Fibroblast of skin of scalp (primary cell): ENCODE results near the gene HSH2D.
"Not testable (repeated sequence)": the region's sequence is repeated elsewhere in the genome, so short reads cannot be mapped to it uniquely, and the experiment has no call there.

ENCODE experiments used
- DNase-seq: peaks from one replicate; pipeline ENCODE4 v3.0.0-alpha.2; 2013

The HSH2D gene

GRCh38 chr19:16119075-16119857 is 24.2 kb upstream of the HSH2D start:
- DNase-seq, result not testable (repeated sequence)

DNA sequence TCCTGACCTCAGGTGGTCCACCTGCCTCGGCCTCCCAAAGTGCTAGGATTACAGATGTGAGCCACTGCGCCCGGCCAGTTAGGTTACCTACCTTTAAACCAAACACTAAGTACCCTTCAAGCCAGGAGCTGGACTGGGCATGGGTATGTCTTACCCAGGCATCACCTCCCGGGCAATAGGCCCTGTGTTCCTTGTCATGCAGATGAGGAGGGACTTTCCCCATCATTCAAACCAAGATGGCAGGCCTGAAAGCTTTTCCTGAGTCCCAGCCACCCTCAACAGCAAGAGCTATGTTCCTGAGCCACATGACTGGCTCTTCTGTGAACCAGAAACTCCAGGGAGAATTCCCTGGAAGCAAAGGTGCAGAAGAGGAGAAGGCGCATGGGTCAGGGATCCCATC is 22.3 kb upstream of the HSH2D start:
- no peak for DNase-seq

- no peak for DNase-seq
Observed at GRCh38 chr19:16121967-16122366, 21.5 kb upstream of the HSH2D start.

GRCh38 chr19:16124953-16125352 is 18.5 kb upstream of the HSH2D start:
- no peak for DNase-seq

- DNase-seq, result no peak
Observed at GRCh38 chr19:16125737-16126495, 17.6 kb upstream of the HSH2D start.

DNA sequence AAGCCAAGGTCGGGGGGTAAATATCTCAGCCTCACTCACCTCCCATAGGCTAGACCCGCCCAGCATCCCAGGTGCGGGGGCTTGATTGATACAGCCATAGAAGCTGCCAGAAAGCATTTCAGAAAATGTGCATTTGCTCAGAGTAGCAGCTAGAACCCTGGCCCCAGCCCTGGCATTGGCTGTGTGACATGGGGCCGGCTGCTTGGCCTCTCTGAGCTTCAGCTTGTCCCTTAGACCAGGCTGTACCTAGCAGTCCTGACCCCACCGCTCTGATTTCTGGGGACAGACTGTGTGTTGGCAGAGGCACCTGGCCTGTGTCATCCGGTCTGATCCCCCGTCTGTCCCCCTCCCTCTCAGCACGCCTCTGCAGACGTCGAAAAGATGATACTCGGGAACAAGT is 16.4 kb upstream of the HSH2D start:
- DNase-seq, result no peak

- DNase-seq, result no peak
Observed at GRCh38 chr19:16127776-16128371, 15.6 kb upstream of the HSH2D start.

DNA sequence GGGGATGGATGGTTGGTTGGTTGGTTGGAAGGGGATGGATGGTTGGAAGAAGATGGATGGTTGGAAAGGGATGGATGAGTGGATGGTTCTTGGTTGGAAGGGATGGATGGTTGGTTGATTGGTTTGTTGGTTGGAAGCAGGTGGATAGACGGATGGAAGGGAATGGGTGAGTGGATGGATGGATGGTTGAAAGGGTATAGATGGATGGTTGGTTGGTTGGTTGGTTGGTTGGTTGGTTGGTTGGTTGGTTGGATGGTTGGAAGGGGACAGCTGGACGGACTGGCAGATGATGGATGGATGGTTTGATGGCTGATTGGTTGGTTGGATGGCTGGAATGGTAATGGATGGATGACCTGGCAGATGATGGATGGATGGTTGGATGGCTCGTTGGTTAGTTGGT is 11.8 kb upstream of the HSH2D start:
- DNase-seq, result no peak

DNA sequence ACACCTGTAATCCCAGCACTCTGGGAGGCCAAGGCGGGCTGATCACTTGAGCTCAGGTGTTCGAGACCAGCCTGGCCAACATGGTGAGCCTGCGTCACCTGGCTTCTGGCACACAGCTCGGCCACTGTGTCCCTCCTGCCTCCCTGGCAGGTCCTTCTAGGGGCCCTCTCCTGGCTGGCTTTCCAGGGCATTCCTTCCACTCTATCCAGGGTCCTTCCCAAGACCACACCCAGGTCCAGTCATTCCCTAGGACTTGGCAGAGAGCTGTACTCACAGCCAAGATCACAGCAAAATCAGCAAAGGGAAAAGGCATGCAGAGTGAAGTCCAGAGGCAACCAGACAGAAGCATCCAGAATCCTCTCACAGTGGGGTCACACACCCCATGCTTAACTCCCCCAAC is 9.7 kb upstream of the HSH2D start:
- no peak for DNase-seq

DNA sequence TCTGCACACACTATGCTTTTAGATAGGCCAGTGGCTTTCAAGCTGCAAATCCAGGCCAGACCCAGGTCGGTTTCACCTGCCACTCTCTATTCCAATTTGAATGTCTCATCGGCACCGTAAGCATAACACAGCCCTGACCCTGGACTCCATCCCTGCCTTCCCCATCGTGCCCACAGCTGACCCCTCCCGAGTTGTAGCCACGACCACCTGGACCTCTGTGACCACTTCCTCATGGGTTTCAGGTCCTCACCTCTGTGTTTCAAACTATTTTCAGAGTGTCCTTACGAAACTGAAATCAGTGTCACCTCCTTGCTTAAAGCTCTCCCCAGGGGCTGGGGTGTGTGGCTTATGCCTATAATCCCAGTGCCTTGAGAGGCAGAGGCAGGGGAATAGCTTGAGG is 9.0 kb upstream of the HSH2D start:
- DNase-seq, result no peak

- DNase-seq, result no peak
Observed at GRCh38 chr19:16135430-16136127, 7.9 kb upstream of the HSH2D start.

DNA sequence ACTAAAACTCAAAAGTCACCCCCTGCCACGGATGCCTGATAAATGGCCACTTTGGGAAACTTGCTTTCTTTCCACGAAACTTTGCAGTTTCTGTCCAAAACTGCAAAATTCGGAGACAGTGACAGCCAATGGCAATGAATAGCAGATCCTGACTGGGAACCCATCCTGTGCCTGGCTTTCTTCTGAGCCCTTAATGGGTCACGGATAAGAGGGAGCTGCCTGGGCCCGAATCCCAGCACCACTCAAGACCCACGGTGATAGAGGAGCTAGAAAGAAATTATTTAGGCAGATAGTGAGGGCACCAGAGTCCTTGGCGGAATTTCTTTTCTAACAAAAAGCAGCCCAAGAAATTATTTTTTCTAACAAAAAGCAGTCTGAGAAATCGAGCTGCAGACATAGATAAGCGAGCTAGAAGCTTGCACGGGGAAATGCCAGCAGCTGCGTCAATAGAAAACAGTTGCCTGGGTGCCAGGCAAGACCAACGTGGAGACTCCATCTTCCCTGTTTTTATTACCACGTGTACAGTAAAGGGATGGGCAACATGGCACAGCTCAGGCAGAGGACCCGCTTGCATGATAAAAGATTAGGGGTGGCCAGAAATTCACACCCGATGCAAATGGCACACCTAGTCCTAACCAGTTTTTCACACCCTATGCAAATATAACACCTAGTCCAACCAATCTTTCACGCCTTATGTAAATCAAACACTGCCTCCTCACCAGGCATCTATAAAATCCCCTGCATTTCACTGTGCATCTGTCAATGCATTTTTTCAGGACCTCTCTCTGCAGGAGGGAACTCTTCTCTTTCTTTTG is 7.1 kb upstream of the HSH2D start:
- no peak for DNase-seq

- no peak for DNase-seq
Observed at GRCh38 chr19:16139752-16140151, 3.7 kb upstream of the HSH2D start.

DNA sequence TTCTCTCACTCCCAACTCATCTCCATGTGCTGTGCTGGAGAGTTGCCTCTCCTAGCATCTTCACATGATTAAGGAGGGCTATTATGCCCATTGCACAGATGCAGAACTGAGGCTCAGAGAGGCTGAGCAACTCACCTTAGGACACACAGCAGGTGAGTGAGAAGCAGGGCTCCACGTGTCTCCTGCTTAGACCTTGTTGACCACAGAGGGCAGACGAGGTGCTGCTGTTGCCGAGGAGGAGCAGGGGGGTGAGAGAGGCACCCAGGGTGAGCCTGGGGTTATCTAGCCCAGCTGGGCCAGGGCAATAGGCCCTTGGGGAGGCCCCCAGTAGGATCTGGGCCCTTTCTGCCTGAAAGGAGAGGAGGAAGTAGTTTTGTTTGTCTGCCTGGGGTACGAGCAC is 2.4 kb upstream of the HSH2D start:
- no peak for DNase-seq

DNA sequence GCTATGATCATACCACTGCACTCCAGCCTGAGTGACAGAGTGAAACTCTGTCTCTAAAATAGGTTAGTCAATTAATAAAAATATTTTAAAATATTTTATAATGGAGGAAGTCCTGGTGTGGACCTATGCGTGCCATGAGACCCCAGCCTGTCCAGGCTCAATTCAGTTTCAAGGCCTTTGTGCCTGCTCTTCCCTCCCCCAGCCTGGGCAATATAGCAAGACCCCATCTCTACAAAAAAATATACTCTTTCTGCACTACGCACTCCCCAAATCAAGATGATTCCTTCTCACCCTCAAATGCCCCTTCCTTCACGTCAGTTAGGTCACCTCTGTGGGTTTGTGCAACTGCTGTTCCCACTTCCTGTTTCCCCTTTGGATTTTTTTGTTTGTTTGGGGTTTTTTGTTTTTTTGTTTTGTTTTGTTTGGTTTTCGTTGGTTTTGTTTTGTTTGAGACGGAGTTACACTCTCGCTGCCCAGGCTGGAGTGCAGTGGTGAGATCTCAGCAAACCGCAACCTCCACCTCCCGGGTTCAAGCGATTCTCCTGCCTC is 1.4 kb upstream of the HSH2D start:
- no peak for DNase-seq

DNA sequence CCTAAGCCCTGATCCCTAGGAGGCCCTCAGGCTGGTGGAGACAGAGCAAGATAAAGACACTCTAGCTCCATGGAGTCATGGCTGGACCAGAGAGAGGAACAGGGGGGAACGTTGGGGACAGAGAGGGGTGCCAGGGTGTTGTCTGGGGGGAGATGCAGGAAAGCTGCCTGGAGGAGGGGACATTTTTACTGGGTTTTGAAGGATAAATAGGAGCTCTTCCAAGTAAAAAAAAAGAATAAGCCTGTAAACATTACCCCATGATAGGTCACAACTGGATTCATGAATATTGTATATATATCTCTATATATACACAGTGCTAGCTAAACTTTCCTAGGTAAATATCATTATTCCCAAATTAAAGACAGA is 714 bp downstream of the HSH2D start:
- DNase-seq, result no peak

- DNase-seq, result no peak
Observed at GRCh38 chr19:16146112-16146511, 2.6 kb downstream of the HSH2D start.

DNA sequence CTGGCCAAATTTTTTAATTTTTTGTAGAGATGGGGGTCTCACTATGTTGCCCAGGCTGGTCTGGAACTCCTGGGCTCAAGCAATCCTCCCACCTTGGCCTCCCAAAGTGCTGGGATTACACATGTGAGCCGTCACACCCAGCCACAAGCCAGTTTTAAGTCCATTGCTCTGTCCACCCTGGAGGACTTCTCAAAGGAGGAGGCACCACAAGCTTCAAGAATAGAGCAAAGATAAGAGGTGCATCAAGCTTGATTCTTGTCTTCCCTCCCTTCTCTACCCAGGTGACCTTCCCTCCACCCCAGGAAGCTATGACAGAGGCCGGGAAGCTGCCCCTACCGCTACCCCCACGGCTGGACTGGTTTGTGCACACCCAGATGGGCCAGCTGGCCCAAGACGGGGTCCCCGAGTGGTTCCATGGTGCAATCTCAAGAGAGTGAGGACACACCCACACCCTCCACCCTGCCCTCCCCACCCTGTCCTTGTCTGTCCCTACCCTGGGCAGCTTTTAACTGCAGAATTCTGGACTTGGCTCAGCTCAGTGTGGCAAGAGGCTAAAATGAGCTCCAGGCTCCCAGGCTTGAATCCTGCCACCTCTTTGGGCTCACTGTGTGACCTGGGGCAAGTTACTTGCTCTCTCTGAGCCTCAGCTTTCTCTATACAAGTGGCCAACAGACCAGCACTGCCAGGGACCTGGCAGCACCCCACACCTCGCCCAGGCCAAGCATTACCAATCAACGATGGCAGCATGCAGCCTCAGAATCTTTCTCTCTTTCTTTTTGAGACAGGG is 5.2 kb downstream of the HSH2D start:
- DNase-seq, result no peak

DNA sequence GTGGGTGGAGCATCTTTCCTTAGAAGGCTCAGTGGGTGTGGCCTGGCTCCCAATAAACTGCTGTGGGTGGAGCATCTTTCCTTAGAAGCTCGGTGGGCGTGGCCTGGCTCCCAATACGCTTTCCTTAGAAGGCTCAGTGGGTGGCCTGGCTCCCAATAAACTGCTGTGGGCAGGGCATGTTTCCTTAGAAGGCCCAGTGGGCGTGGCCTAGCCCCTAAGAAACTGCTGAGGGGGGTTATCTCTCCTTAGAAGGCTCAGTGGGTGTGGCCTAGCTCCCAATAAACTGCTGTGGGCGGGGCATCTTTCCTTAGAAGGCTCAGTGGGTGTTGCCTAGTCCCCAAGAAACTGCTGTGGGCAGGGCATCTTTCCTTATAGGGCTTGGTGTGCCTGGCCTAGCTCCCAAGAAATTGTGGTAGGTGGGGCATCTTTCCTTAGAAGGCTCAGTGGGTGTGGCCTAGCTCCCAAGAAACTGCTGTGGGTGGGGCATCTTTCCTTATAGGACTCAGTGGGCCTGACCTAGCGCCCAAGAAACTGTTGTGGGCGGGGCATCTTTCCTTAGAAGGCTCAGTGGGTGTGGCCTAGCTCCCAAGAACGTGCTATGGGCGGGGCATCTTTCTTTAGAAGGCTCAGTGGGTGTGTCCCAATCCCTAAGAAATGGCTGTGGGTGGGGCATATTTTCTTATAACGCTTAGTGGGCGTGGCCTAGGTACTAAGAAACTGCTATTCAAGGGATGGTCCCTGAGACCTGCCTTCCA is 10.3 kb downstream of the HSH2D start:
- no peak for DNase-seq

- DNase-seq, result no peak
Observed at GRCh38 chr19:16154557-16154956, 11.1 kb downstream of the HSH2D start.
